GM10266 (cell line): Measurements from ENCODE around the gene VDAC1.
"Not testable (repeated sequence)": the region's sequence is repeated elsewhere in the genome, so short reads cannot be mapped to it uniquely, and the experiment has no call there.

Source experiments
- DNase-seq: peaks from one replicate; pipeline ENCODE4 v3.0.0; 2012; ENCODE audit errors: extremely low spot score
- CTCF ChIP-seq: IDR thresholded peaks from 2 replicates; pipeline ENCODE4 v1.5.1; 2012; ENCODE audit warnings: mild to moderate bottlenecking, low read depth; ENCODE audit not compliant: control insufficient read depth, insufficient read depth; ENCODE audit errors: missing control alignments

Gene VDAC1

GRCh38 chr5:133957080-133957479 lies 47.7 kb downstream of the VDAC1 start:
- no peak for DNase-seq
- no peak for TF ChIP-seq CTCF

- not testable (repeated sequence) for DNase-seq
Observed at GRCh38 chr5:133956196-133956595, 48.6 kb downstream of the VDAC1 start.

- DNase-seq, result no peak
- no peak for TF ChIP-seq CTCF
Observed at GRCh38 chr5:133953568-133954145, 51.1 kb downstream of the VDAC1 start.

- no peak for DNase-seq
- TF ChIP-seq CTCF, result no peak
Observed at GRCh38 chr5:133952729-133953567, 51.8 kb downstream of the VDAC1 start.

- DNase-seq, result no peak
- no peak for TF ChIP-seq CTCF
Observed at GRCh38 chr5:133950821-133951612, 53.8 kb downstream of the VDAC1 start.

- no peak for TF ChIP-seq CTCF
- DNase-seq, result no peak
Observed at GRCh38 chr5:133948721-133949120, 56.1 kb downstream of the VDAC1 start.

GRCh38 chr5:133947431-133947841 lies 57.3 kb downstream of the VDAC1 start:
- DNase-seq, result no peak
- TF ChIP-seq CTCF, result no peak
